WTC11 (cell line): ENCODE results near the gene EXOC4. TPM values are rescaled to one million over a fixed set of nuclear protein-coding genes. Genes with fewer than 3 reads are reported as not detected.

Source experiments
- ATAC-seq: fragments of 200-7000 bp; cut with Tn5 transposase; 2 replicates; pipeline ENCODE4 v1.10.0; 2021; ENCODE audit warnings: mild to moderate bottlenecking, moderate library complexity
- CTCF ChIA-PET: fragments of 300-600 bp; sonication (Branson Sonifier 250); formaldehyde crosslinking; loops from one replicate; lab custom pipeline; 2021; ENCODE audit warnings: antibody characterized with exemption; lab: Charles Lee
- POLR2A ChIA-PET: fragments of 350-600 bp; sonication (Branson Sonifier 250); formaldehyde crosslinking; loops from one replicate; lab custom pipeline; 2021; ENCODE audit warnings: antibody characterized with exemption; lab: Charles Lee
- DNase-seq: peaks from one replicate; pipeline ENCODE4 v3.0.0; 2021; ENCODE audit warnings: low spot score
- H3K27ac Mint-ChIP-seq: 2 replicates; pipeline ENCODE4 v1.8.0; 2021; ENCODE audit warnings: mixed read lengths
- H3K27me3 Mint-ChIP-seq: 2 replicates; pipeline ENCODE4 v1.8.0; 2021; ENCODE audit warnings: low read depth, mild to moderate bottlenecking, moderate library complexity, mixed read lengths
- H3K36me3 Mint-ChIP-seq: 2 replicates; pipeline ENCODE4 v1.8.0; 2021; ENCODE audit warnings: mixed read lengths
- H3K4me1 Mint-ChIP-seq: 2 replicates; pipeline ENCODE4 v1.8.0; 2022; ENCODE audit warnings: mixed read lengths
- H3K4me3 Mint-ChIP-seq: 2 replicates; pipeline ENCODE4 v1.8.0; 2021; ENCODE audit warnings: mild to moderate bottlenecking, moderate library complexity, mixed read lengths
- H3K9me3 Mint-ChIP-seq: 2 replicates; pipeline ENCODE4 v1.8.0; 2021; ENCODE audit warnings: mixed read lengths
- CREB1 ChIP-seq: sonication (generic); formaldehyde crosslinking; IDR thresholded peaks from 2 replicates; pipeline ENCODE4 v1.8.0; 2023; ENCODE audit warnings: mild to moderate bottlenecking, missing genetic modification reagents
- EMX1 ChIP-seq: fragments of 250-450 bp; sonication (Bioruptor Pico); IDR thresholded peaks from 2 replicates; pipeline ENCODE4 v1.8.0; 2021; ENCODE audit warnings: mild to moderate bottlenecking
- ESRRA ChIP-seq: sonication (generic); formaldehyde crosslinking; IDR thresholded peaks from 2 replicates; pipeline ENCODE4 v1.8.1; 2022; ENCODE audit warnings: mild to moderate bottlenecking, missing genetic modification reagents, borderline replicate concordance
- NFE2L1 ChIP-seq: sonication (generic); formaldehyde crosslinking; IDR thresholded peaks from 2 replicates; pipeline ENCODE4 v1.8.1; 2023; ENCODE audit warnings: missing genetic modification reagents
- NFYB ChIP-seq: sonication (generic); formaldehyde crosslinking; conservative IDR thresholded peaks from 2 replicates; pipeline ENCODE4 v1.8.0; 2022; ENCODE audit warnings: low read depth, missing genetic modification reagents
- NR2C2 ChIP-seq: sonication (generic); formaldehyde crosslinking; IDR thresholded peaks from 2 replicates; pipeline ENCODE4 v1.8.0; 2022; ENCODE audit warnings: mild to moderate bottlenecking, missing genetic modification reagents
- NR3C1 ChIP-seq: sonication (generic); formaldehyde crosslinking; conservative IDR thresholded peaks from 2 replicates; pipeline ENCODE4 v1.8.1; 2023; ENCODE audit warnings: low read depth, mild to moderate bottlenecking, missing genetic modification reagents
- PRRX2 ChIP-seq: fragments of 250-450 bp; sonication (Bioruptor Pico); IDR thresholded peaks from 2 replicates; pipeline ENCODE4 v1.8.0; 2021; ENCODE audit warnings: mild to moderate bottlenecking
- SOX15 ChIP-seq: fragments of 250-450 bp; sonication (Bioruptor Pico); IDR thresholded peaks from 2 replicates; pipeline ENCODE4 v1.9.0; 2021; ENCODE audit warnings: mild to moderate bottlenecking
- ZNF138 ChIP-seq: sonication (generic); formaldehyde crosslinking; conservative IDR thresholded peaks from 2 replicates; pipeline ENCODE4 v1.8.1; 2022; ENCODE audit warnings: mild to moderate bottlenecking, moderate library complexity, missing genetic modification reagents
- ZNF416 ChIP-seq: fragments of 250-450 bp; sonication (Bioruptor Pico); IDR thresholded peaks from 2 replicates; pipeline ENCODE4 v1.9.0; 2021; ENCODE audit warnings: mild to moderate bottlenecking, inconsistent platforms
- ZNF671 ChIP-seq: fragments of 250-450 bp; sonication (Bioruptor Pico); IDR thresholded peaks from 2 replicates; pipeline ENCODE4 v1.8.0; 2021; ENCODE audit warnings: mild to moderate bottlenecking
- total RNA-seq: library from RNA; stranded (reverse); gene quantifications from 3 replicates; pipeline ENCODE4 v1.2.3, GENCODE V29; 2021
- TF ChIP-seq, protein P1 (sequence below): sonication (generic); formaldehyde crosslinking; conservative IDR thresholded peaks from 2 replicates; pipeline ENCODE4 v1.8.1; 2023; ENCODE audit warnings: mild to moderate bottlenecking, low read depth, missing genetic modification reagents, moderate library complexity
- TF ChIP-seq, protein P2 (sequence below): sonication (generic); formaldehyde crosslinking; IDR thresholded peaks from 2 replicates; pipeline ENCODE4 v1.8.0; 2022; ENCODE audit warnings: mild to moderate bottlenecking, missing genetic modification reagents
- TF ChIP-seq, protein P3 (sequence below): fragments of 250-450 bp; sonication (Bioruptor Pico); conservative IDR thresholded peaks from 2 replicates; pipeline ENCODE4 v1.9.0; 2021; ENCODE audit warnings: mild to moderate bottlenecking
- TF ChIP-seq, protein P4 (sequence below): sonication (generic); formaldehyde crosslinking; IDR thresholded peaks from 2 replicates; pipeline ENCODE4 v1.8.1; 2022; ENCODE audit warnings: low read depth, mild to moderate bottlenecking, moderate library complexity, missing genetic modification reagents, borderline replicate concordance
- TF ChIP-seq, protein P5 (sequence below): fragments of 250-450 bp; sonication (Bioruptor Pico); IDR thresholded peaks from 2 replicates; pipeline ENCODE4 v2.1.2; 2022; ENCODE audit warnings: mild to moderate bottlenecking, moderate library complexity
- TF ChIP-seq, protein P6 (sequence below): fragments of 200-600 bp; IDR thresholded peaks from 2 replicates; pipeline ENCODE4 v1.8.0; 2022; ENCODE audit warnings: antibody characterized with exemption
- TF ChIP-seq, protein P7 (sequence below): sonication (generic); formaldehyde crosslinking; IDR thresholded peaks from 2 replicates; pipeline ENCODE4 v1.8.0; 2023; ENCODE audit warnings: missing genetic modification reagents

The EXOC4 gene
- total RNA-seq, 1 experiment from 2014 or later: 62.0 TPM

DNA sequence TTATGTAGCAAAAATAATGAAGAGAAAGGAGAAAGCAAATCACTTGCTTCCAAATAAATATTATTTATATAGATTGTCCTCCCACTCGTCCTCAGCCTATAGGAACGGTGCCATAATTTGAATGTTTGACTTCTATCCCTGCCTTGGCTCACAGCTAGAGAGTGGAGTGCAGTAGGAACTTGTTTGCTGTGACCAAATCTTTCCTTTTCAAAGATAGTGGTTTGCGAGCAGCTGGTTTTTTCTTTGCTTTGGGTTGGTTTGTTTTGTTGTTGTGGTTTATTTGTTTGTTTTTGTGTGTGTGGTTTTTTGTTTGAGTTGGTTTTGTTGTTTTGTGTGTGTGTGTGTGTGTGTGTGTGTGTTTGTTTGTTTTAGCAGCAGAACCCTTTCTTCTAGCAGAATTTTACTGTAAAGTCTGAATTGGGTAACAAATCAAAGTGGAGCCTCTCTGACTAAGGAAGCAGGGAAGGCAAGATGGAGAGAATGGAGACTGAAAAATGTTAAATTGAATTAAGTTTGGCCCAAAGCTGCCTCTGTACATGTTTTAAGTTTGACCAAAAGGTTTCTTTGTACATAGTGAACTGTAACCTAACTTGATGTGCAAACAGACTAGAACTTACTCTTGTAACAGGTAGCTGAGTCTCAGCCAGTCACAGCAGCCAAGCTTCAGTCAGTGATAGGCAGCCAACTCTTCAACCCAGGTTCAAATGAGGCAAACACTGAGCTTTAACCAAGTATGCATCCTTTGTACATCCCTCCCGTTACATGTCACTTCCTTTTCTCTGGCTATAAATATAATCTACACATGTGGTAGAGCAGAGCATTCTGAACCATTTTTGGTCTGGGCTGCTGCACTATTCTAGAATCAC, 724.8 kb downstream of the EXOC4 start:
- peaks cover 36% of the 10 kb centered on the region for H3K4me1 Mint-ChIP-seq
- no peaks in the 10 kb centered on the region for H3K27me3 Mint-ChIP-seq

DNA sequence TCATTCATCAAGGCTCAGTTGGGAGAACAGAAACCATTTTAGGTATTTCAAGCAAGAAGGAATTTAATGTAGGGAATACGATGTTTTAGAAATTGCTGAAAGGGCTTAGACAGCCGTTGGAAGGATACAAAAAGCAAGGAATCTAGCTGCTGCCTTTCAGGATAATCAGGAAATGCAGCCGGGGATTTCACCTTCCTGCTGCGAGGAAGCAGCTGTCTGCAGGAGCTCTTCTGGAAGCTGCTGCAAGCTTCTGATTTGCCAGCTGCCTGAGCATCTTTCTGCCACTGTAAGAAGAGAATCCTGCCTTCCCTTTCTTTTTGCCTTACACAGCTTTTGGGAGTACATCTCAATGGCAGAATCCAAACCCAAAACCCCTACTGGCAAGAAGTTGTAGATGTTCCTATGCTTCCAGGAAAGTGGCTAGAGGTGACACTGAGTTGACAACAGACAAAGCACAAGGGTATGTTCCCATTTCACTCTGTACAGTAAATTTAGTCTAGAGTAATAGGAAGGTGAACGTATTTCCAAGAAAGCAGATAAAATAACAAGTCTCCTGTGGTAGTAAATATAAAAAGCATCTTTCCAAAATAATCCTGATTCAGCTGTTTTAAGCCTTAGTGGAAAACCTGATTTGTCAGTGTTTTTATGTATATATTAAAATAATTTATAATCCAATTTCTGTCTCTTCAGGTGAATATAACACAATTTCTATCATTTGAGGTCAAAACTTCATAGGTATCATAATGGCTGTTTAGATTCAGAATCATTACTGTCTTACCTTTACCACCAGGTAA, 725.8 kb downstream of the EXOC4 start:
- ChIA-PET POLR2A (no interaction called here), CTCF (interaction anchor here (1.2 to 1.4 kb wide), 2 partner anchors 124 to 442 kb away, joined by 4 read pairs; no protein-coding TSS in a partner anchor)
- Mint-ChIP-seq H3K27me3 (no peaks in the 10 kb centered on the region), H3K36me3 (no peaks in the 10 kb centered on the region), H3K9me3 (peaks cover 7% of the 10 kb centered on the region), H3K4me3 (no peak overlapping the region), H3K4me1 (peaks cover 39% of the 10 kb centered on the region), H3K27ac (peak overlapping the region; percentile 86)
- no peak for DNase-seq
- peak; percentile 67 for ATAC-seq
- TF ChIP-seq, protein P1, sequence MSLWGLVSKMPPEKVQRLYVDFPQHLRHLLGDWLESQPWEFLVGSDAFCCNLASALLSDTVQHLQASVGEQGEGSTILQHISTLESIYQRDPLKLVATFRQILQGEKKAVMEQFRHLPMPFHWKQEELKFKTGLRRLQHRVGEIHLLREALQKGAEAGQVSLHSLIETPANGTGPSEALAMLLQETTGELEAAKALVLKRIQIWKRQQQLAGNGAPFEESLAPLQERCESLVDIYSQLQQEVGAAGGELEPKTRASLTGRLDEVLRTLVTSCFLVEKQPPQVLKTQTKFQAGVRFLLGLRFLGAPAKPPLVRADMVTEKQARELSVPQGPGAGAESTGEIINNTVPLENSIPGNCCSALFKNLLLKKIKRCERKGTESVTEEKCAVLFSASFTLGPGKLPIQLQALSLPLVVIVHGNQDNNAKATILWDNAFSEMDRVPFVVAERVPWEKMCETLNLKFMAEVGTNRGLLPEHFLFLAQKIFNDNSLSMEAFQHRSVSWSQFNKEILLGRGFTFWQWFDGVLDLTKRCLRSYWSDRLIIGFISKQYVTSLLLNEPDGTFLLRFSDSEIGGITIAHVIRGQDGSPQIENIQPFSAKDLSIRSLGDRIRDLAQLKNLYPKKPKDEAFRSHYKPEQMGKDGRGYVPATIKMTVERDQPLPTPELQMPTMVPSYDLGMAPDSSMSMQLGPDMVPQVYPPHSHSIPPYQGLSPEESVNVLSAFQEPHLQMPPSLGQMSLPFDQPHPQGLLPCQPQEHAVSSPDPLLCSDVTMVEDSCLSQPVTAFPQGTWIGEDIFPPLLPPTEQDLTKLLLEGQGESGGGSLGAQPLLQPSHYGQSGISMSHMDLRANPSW (CRISPR knock-in tag): no peak
- TF ChIP-seq ZNF416 (CRISPR knock-in tag): no peak
- TF ChIP-seq, protein P2, sequence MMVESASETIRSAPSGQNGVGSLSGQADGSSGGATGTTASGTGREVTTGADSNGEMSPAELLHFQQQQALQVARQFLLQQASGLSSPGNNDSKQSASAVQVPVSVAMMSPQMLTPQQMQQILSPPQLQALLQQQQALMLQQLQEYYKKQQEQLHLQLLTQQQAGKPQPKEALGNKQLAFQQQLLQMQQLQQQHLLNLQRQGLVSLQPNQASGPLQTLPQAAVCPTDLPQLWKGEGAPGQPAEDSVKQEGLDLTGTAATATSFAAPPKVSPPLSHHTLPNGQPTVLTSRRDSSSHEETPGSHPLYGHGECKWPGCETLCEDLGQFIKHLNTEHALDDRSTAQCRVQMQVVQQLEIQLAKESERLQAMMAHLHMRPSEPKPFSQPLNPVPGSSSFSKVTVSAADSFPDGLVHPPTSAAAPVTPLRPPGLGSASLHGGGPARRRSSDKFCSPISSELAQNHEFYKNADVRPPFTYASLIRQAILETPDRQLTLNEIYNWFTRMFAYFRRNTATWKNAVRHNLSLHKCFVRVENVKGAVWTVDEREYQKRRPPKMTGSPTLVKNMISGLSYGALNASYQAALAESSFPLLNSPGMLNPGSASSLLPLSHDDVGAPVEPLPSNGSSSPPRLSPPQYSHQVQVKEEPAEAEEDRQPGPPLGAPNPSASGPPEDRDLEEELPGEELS (CRISPR knock-in tag): no peak
- no peak for TF ChIP-seq SOX15 (CRISPR knock-in tag)
- TF ChIP-seq, protein P3, sequence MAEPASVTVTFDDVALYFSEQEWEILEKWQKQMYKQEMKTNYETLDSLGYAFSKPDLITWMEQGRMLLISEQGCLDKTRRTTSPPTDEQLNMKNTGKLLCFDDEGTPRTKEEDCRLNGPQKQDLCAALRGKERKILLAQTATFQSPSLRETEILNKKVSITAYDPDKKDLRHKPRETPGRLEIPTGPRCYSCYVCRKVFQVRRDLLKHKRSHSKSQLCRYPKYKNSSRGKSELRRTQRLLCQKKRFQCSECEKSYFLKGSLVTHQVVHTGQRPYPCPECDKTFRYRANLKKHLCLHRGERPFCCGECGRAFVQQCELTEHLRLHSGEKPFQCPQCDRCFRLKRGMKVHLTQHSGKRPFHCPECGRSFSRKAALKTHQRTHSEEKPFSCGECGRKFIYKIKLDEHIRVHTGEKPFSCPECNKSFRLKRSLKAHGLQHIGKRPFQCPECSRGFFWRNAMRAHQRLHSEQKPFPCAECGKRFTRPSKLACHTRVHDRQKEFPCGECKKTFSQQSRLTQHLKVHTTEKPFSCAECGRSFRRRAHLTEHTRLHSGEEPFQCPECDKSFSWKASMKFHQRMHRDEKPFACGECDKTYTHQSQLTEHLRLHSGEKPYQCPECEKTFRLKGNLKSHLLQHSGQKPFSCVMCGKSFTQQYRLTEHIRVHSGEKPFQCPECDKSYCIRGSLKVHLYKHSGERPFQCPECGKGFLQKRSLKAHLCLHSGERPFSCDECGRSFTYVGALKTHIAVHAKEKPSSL (CRISPR knock-in tag): no peak
- TF ChIP-seq NR3C1 (CRISPR knock-in tag): no peak

More for the DNA sequence above, 724.8 kb downstream of the EXOC4 start:
- POLR2A ChIA-PET: no interaction called here
- TF ChIP-seq NR2C2 (CRISPR knock-in tag) (no peak), ESRRA (no peak), CREB1 (CRISPR knock-in tag) (no peak), ZNF671 (no peak), ZNF138 (CRISPR knock-in tag) (no peak), EMX1 (CRISPR knock-in tag) (no peak), NFE2L1 (CRISPR knock-in tag) (no peak), NFYB (CRISPR knock-in tag) (no peak), PRRX2 (no peak)
- TF ChIP-seq, protein P4, sequence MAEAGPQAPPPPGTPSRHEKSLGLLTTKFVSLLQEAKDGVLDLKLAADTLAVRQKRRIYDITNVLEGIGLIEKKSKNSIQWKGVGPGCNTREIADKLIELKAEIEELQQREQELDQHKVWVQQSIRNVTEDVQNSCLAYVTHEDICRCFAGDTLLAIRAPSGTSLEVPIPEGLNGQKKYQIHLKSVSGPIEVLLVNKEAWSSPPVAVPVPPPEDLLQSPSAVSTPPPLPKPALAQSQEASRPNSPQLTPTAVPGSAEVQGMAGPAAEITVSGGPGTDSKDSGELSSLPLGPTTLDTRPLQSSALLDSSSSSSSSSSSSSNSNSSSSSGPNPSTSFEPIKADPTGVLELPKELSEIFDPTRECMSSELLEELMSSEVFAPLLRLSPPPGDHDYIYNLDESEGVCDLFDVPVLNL (CRISPR knock-in tag): no peak
- TF ChIP-seq, protein P5, sequence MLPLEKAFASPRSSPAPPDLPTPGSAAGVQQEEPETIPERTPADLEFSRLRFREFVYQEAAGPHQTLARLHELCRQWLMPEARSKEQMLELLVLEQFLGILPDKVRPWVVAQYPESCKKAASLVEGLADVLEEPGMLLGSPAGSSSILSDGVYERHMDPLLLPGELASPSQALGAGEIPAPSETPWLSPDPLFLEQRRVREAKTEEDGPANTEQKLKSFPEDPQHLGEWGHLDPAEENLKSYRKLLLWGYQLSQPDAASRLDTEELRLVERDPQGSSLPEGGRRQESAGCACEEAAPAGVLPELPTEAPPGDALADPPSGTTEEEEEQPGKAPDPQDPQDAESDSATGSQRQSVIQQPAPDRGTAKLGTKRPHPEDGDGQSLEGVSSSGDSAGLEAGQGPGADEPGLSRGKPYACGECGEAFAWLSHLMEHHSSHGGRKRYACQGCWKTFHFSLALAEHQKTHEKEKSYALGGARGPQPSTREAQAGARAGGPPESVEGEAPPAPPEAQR (CRISPR knock-in tag): no peak
- TF ChIP-seq, protein P6, sequence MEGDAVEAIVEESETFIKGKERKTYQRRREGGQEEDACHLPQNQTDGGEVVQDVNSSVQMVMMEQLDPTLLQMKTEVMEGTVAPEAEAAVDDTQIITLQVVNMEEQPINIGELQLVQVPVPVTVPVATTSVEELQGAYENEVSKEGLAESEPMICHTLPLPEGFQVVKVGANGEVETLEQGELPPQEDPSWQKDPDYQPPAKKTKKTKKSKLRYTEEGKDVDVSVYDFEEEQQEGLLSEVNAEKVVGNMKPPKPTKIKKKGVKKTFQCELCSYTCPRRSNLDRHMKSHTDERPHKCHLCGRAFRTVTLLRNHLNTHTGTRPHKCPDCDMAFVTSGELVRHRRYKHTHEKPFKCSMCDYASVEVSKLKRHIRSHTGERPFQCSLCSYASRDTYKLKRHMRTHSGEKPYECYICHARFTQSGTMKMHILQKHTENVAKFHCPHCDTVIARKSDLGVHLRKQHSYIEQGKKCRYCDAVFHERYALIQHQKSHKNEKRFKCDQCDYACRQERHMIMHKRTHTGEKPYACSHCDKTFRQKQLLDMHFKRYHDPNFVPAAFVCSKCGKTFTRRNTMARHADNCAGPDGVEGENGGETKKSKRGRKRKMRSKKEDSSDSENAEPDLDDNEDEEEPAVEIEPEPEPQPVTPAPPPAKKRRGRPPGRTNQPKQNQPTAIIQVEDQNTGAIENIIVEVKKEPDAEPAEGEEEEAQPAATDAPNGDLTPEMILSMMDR: no peak
- TF ChIP-seq, protein P7, sequence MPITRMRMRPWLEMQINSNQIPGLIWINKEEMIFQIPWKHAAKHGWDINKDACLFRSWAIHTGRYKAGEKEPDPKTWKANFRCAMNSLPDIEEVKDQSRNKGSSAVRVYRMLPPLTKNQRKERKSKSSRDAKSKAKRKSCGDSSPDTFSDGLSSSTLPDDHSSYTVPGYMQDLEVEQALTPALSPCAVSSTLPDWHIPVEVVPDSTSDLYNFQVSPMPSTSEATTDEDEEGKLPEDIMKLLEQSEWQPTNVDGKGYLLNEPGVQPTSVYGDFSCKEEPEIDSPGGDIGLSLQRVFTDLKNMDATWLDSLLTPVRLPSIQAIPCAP: no peak
- DNase-seq: no peak
- Mint-ChIP-seq H3K4me3 (no peak overlapping the region), H3K36me3 (no peaks in the 10 kb centered on the region), H3K27ac (peak overlapping the region; percentile 86), H3K9me3 (peaks cover 7% of the 10 kb centered on the region)
- CTCF ChIA-PET: interaction anchor here (1.4 kb wide), 1 partner anchor 443 kb away, joined by 4 read pairs; no protein-coding TSS in a partner anchor
- ATAC-seq: no peak
